Caco-2 (cell line): ENCODE measurements around the gene ATXN7L1. TPM values are rescaled to one million over a fixed set of nuclear protein-coding genes. Genes with fewer than 3 reads are reported as not detected.

Source experiments
- BruUV-seq: library from RNA; stranded (reverse); fragments of 400-500 nt; replicated peaks from 2 replicates; lab custom pipeline; 2021; lab: Mats Ljungman, UMichigan
- CTCF ChIA-PET: fragments of 300-600 bp; sonication (Branson Sonifier 250); formaldehyde crosslinking; loops from one replicate; lab custom pipeline; 2022; ENCODE audit warnings: antibody characterized with exemption; lab: Charles Lee
- POLR2A ChIA-PET: fragments of 300-600 bp; sonication (Branson Sonifier 250); formaldehyde crosslinking; loops from one replicate; lab custom pipeline; 2022; ENCODE audit warnings: antibody characterized with exemption; lab: Charles Lee
- DNase-seq, 2 experiments: peaks; one replicate each; pipeline versions ENCODE4 v3.0.0 to v3.0.0-alpha.2; 2020 to 2022
- H3K27me3 ChIP-seq: replicated peaks from 2 replicates; pipeline ENCODE4 v1.6.0; 2011; ENCODE audit warnings: low read length; ENCODE audit not compliant: control insufficient read depth, insufficient read depth
- H3K36me3 ChIP-seq: 2 replicates; pipeline ENCODE4 v1.5.1; 2011; ENCODE audit warnings: low read length; ENCODE audit not compliant: control insufficient read depth, insufficient read depth
- H3K4me1 ChIP-seq: fragments of 250-450 bp; sonication (Bioruptor Pico); 2 replicates; pipeline ENCODE4 v1.5.1; 2020; ENCODE audit warnings: mild to moderate bottlenecking
- H3K4me3 ChIP-seq: 2 replicates; pipeline ENCODE4 v1.5.1; 2011; ENCODE audit warnings: low read depth, mild to moderate bottlenecking, control low read depth, low read length
- H3K9me3 ChIP-seq: fragments of 250-450 bp; sonication (Bioruptor Pico); 2 replicates; pipeline ENCODE4 v1.5.1; 2020; ENCODE audit warnings: mild to moderate bottlenecking, moderate library complexity
- H3K27ac Mint-ChIP-seq: one replicate; pipeline ENCODE4 v1.8.0; 2022; ENCODE audit warnings: mixed read lengths; ENCODE audit not compliant: unreplicated experiment
- H3K27me3 Mint-ChIP-seq: one replicate; pipeline ENCODE4 v1.8.0; 2022; ENCODE audit warnings: mixed read lengths; ENCODE audit not compliant: insufficient read depth, unreplicated experiment
- H3K36me3 Mint-ChIP-seq: one replicate; pipeline ENCODE4 v1.8.0; 2022; ENCODE audit warnings: mild to moderate bottlenecking, mixed read lengths; ENCODE audit not compliant: insufficient read depth, unreplicated experiment
- H3K4me1 Mint-ChIP-seq: one replicate; pipeline ENCODE4 v1.8.0; 2022; ENCODE audit warnings: low read depth, mixed read lengths; ENCODE audit not compliant: unreplicated experiment
- H3K4me3 Mint-ChIP-seq: one replicate; pipeline ENCODE4 v1.8.0; 2022; ENCODE audit warnings: mild to moderate bottlenecking, moderate library complexity, mixed read lengths; ENCODE audit not compliant: unreplicated experiment
- H3K9me3 Mint-ChIP-seq: one replicate; pipeline ENCODE4 v1.8.0; 2022; ENCODE audit warnings: mixed read lengths; ENCODE audit not compliant: unreplicated experiment
- CTCF ChIP-seq, 2 experiments: fragments of 200-600 bp in 1 of 2; IDR thresholded peaks; 1 replicate in 1 of 2; 2 replicates in 1 of 2; pipeline versions ENCODE4 v1.5.1 to v1.8.0; 2011 to 2022; ENCODE audit warnings: antibody characterized with exemption in 1 of 2, control low read depth in 1 of 2, inconsistent platforms in 1 of 2, low read depth in 1 of 2, low read length in 1 of 2, mild to moderate bottlenecking in 1 of 2, moderate library complexity in 1 of 2; ENCODE audit not compliant: insufficient read depth in 1 of 2, severe bottlenecking in 1 of 2, unreplicated experiment in 1 of 2
- intact Hi-C: fragments of 100-400 bp; cut with micrococcal nuclease; formaldehyde crosslinking; loops from one replicate; pipeline ENCODE4 v1.10.0; 2022; ENCODE audit not compliant: unreplicated experiment
- total RNA-seq: library from RNA; stranded (reverse); gene quantifications from 2 replicates; pipeline ENCODE4 v1.2.3, GENCODE V29; 2022

The ATXN7L1 gene
- total RNA-seq, 1 experiment from 2014 or later = 14.1 TPM

DNA sequence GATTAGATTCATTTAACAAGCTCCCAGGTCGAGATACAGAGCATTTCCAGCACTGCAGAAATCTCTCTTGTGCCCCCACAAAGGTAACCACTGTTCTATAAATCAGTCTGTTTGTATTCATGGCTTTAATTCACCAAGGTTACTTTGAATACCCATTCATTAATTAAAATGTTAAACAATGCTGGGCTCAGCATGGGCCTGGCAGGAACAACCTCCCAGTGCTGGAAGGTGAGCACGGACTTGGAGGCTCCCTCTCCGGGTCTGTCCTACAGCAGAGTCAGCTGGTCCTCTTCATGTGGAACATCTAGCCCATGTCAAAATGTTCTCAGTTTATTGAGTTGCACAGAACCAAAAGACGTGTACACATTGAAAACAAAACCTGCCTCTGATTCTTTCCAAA, 279.5 kb downstream of the ATXN7L1 start:
- Mint-ChIP-seq H3K4me3 (no peak overlapping the region), H3K27ac (no peak overlapping the region), H3K9me3 (no peaks in the 10 kb centered on the region), H3K36me3 (no peaks in the 10 kb centered on the region), H3K27me3 (peaks cover 3% of the 10 kb centered on the region), H3K4me1 (no peaks in the 10 kb centered on the region)
- DNase-seq = no peak
- Histone ChIP-seq H3K36me3 (no peaks in the 10 kb centered on the region), H3K27me3 (no peaks in the 10 kb centered on the region), H3K4me3 (no peak overlapping the region), H3K9me3 (0 out of 2 replicates have a peak, but pooled peaks cover 4% of the 10 kb centered on the region), H3K4me1 (no peaks in the 10 kb centered on the region)
- BruUV-seq = no TSS peak
- CTCF ChIA-PET = no interaction called here
- no peak for TF ChIP-seq CTCF (IDR thresholded peaks at IDR 0.05; ENCODE audit: insufficient read depth in 1 of 2, low read depth in 1 of 2, low read length in 1 of 2, severe bottlenecking in 1 of 2, unreplicated experiment in 1 of 2)
- POLR2A ChIA-PET = no interaction called here
- intact Hi-C loops = no loop called here

DNA sequence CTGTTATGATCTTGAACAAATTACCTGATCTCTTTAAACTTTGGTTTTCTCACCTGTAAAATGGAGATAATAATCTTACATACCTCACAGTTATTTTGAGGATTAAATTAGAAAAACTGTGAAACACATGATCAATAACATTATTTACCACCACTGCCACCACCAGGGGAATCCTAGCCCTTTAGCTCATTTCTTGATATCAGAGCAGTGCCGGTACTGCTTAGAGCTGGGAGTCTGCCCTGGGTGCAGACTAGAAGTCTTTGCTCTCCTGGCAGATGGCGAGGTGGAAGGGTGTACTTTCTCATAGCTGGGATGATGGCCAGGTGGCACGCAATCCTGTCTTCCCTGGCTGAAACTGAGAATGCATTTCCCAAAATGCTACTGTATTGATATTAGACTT, 282.4 kb downstream of the ATXN7L1 start:
- TF ChIP-seq CTCF (IDR thresholded peaks at IDR 0.05; ENCODE audit: insufficient read depth in 1 of 2, low read depth in 1 of 2, low read length in 1 of 2, severe bottlenecking in 1 of 2, unreplicated experiment in 1 of 2) = no peak
- CTCF ChIA-PET = interaction anchor here (0.6 kb wide), 1 partner anchor 140 kb away, joined by 3 read pairs; no protein-coding TSS in a partner anchor
- Mint-ChIP-seq H3K27me3 (peaks cover 3% of the 10 kb centered on the region), H3K4me1 (no peaks in the 10 kb centered on the region), H3K36me3 (no peaks in the 10 kb centered on the region), H3K9me3 (no peaks in the 10 kb centered on the region), H3K4me3 (no peak overlapping the region), H3K27ac (no peak overlapping the region)
- H3K36me3 ChIP-seq = no peaks in the 10 kb centered on the region
- POLR2A ChIA-PET = no interaction called here
- no peak for DNase-seq
- H3K4me1 ChIP-seq = no peaks in the 10 kb centered on the region
- no peak overlapping the region for H3K4me3 ChIP-seq
- 0 out of 2 replicates have a peak, but pooled peaks cover 4% of the 10 kb centered on the region for H3K9me3 ChIP-seq
- no peaks in the 10 kb centered on the region for H3K27me3 ChIP-seq
- no TSS peak for BruUV-seq
- intact Hi-C loops = no loop called here

GRCh38 chr7:105591522-105591921, 284.9 kb downstream of the ATXN7L1 start:
- ChIA-PET CTCF (interaction anchor here (0.6 to 0.9 kb wide), 2 partner anchors 10 to 67 kb away, joined by 3 read pairs; partner anchors contain the start of gene EFCAB10), POLR2A (no interaction called here)
- intact Hi-C loops = no loop called here
- no peak overlapping the region for H3K4me3 ChIP-seq
- no peaks in the 10 kb centered on the region for H3K4me1 ChIP-seq
- no peaks in the 10 kb centered on the region for H3K9me3 ChIP-seq
- H3K27ac Mint-ChIP-seq = no peak overlapping the region
- H3K4me1 Mint-ChIP-seq = no peaks in the 10 kb centered on the region
- no TSS peak for BruUV-seq
- H3K4me3 Mint-ChIP-seq = no peak overlapping the region
- H3K27me3 Mint-ChIP-seq = no peaks in the 10 kb centered on the region
- DNase-seq = no peak
- TF ChIP-seq CTCF (IDR thresholded peaks at IDR 0.05; ENCODE audit: insufficient read depth in 1 of 2, low read depth in 1 of 2, low read length in 1 of 2, severe bottlenecking in 1 of 2, unreplicated experiment in 1 of 2) = no peak
- no peaks in the 10 kb centered on the region for H3K36me3 ChIP-seq
- H3K36me3 Mint-ChIP-seq = no peaks in the 10 kb centered on the region
- no peaks in the 10 kb centered on the region for H3K9me3 Mint-ChIP-seq
- H3K27me3 ChIP-seq = no peaks in the 10 kb centered on the region
